ENCODE measurements around the gene TECRL.

Gene TECRL

GRCh38 chr4:64361399-64361740, 47.9 kb downstream of the TECRL start:
- no peak for DNase-seq (ENCODE audit: extremely low read depth, low read depth)
- no peak for TF ChIP-seq CTCF (IDR thresholded peaks at IDR 0.05; ENCODE audit: low read depth, low read length, missing control alignments)
- no peak overlapping the region for H3K4me3 ChIP-seq (replicated peaks; ENCODE audit: low read depth, low read length)

- no peak for DNase-seq (ENCODE audit: extremely low read depth, low read depth)
- no peak for TF ChIP-seq CTCF (IDR thresholded peaks at IDR 0.05; ENCODE audit: low read depth, low read length, missing control alignments)
- H3K4me3 ChIP-seq (replicated peaks; ENCODE audit: low read depth, low read length): no peak overlapping the region
Measured at GRCh38 chr4:64360664-64361398, 48.4 kb downstream of the TECRL start.

- DNase-seq (ENCODE audit: extremely low read depth, low read depth): no peak
- no peak for TF ChIP-seq CTCF (IDR thresholded peaks at IDR 0.05; ENCODE audit: low read depth, low read length, missing control alignments)
- no peak overlapping the region for H3K4me3 ChIP-seq (replicated peaks; ENCODE audit: low read depth, low read length)
Measured at GRCh38 chr4:64359489-64359888, 49.8 kb downstream of the TECRL start.

GRCh38 chr4:64353904-64354303, 55.3 kb downstream of the TECRL start:
- DNase-seq (ENCODE audit: extremely low read depth, low read depth): no peak
- no peak overlapping the region for H3K4me3 ChIP-seq (replicated peaks; ENCODE audit: low read depth, low read length)
- no peak for TF ChIP-seq CTCF (IDR thresholded peaks at IDR 0.05; ENCODE audit: low read depth, low read length, missing control alignments)

- TF ChIP-seq CTCF (IDR thresholded peaks at IDR 0.05; ENCODE audit: low read depth, low read length, missing control alignments): no peak
- no peak for DNase-seq (ENCODE audit: extremely low read depth, low read depth)
- no peak overlapping the region for H3K4me3 ChIP-seq (replicated peaks; ENCODE audit: low read depth, low read length)
Measured at GRCh38 chr4:64341711-64342110, 67.5 kb downstream of the TECRL start.

GRCh38 chr4:64340218-64341110, 68.8 kb downstream of the TECRL start:
- no peak overlapping the region for H3K4me3 ChIP-seq (replicated peaks; ENCODE audit: low read depth, low read length)
- TF ChIP-seq CTCF (IDR thresholded peaks at IDR 0.05; ENCODE audit: low read depth, low read length, missing control alignments): no peak
- DNase-seq (ENCODE audit: extremely low read depth, low read depth): no peak

All from HFF-Myc (cell line).